ENCODE data around the gene ADAM12.

ADAM12 gene

GRCh38 chr10:126126866-126127265, 261.4 kb downstream of the ADAM12 start:
- no peak for DNase-seq (ENCODE audit: extremely low read depth, low read depth)
- no peak for TF ChIP-seq CTCF (IDR thresholded peaks at IDR 0.05; ENCODE audit: low read depth, low read length)

GRCh38 chr10:126126023-126126422, 262.3 kb downstream of the ADAM12 start:
- no peak for DNase-seq (ENCODE audit: extremely low read depth, low read depth)
- TF ChIP-seq CTCF (IDR thresholded peaks at IDR 0.05; ENCODE audit: low read depth, low read length) = no peak

- DNase-seq (ENCODE audit: extremely low read depth, low read depth) = no peak
- no peak for TF ChIP-seq CTCF (IDR thresholded peaks at IDR 0.05; ENCODE audit: low read depth, low read length)
Observed at GRCh38 chr10:126124668-126125349, 263.5 kb downstream of the ADAM12 start.

GRCh38 chr10:126124046-126124445, 264.2 kb downstream of the ADAM12 start:
- no peak for TF ChIP-seq CTCF (IDR thresholded peaks at IDR 0.05; ENCODE audit: low read depth, low read length)
- DNase-seq (ENCODE audit: extremely low read depth, low read depth) = no peak

GRCh38 chr10:126123466-126123865, 264.8 kb downstream of the ADAM12 start:
- no peak for DNase-seq (ENCODE audit: extremely low read depth, low read depth)
- no peak for TF ChIP-seq CTCF (IDR thresholded peaks at IDR 0.05; ENCODE audit: low read depth, low read length)

GRCh38 chr10:126122881-126123280, 265.4 kb downstream of the ADAM12 start:
- no peak for DNase-seq (ENCODE audit: extremely low read depth, low read depth)
- no peak for TF ChIP-seq CTCF (IDR thresholded peaks at IDR 0.05; ENCODE audit: low read depth, low read length)

- TF ChIP-seq CTCF (IDR thresholded peaks at IDR 0.05; ENCODE audit: low read depth, low read length) = no peak
- DNase-seq (ENCODE audit: extremely low read depth, low read depth) = no peak
Observed at GRCh38 chr10:126119599-126119998, 268.7 kb downstream of the ADAM12 start.

Measured in AG09319 (cell line).